GM21723 (cell line): Measurements from ENCODE around the gene BCLAF1.
"Not testable (repeated sequence)": the region's sequence is repeated elsewhere in the genome, so short reads cannot be mapped to it uniquely, and the experiment has no call there.

Source experiments
- ATAC-seq: cut with Tn5 transposase; IDR thresholded peaks from one replicate; pipeline ENCODE4 v1.9.1; 2021; ENCODE audit warnings: mild to moderate bottlenecking, moderate library complexity; ENCODE audit not compliant: unreplicated experiment

Gene BCLAF1

DNA sequence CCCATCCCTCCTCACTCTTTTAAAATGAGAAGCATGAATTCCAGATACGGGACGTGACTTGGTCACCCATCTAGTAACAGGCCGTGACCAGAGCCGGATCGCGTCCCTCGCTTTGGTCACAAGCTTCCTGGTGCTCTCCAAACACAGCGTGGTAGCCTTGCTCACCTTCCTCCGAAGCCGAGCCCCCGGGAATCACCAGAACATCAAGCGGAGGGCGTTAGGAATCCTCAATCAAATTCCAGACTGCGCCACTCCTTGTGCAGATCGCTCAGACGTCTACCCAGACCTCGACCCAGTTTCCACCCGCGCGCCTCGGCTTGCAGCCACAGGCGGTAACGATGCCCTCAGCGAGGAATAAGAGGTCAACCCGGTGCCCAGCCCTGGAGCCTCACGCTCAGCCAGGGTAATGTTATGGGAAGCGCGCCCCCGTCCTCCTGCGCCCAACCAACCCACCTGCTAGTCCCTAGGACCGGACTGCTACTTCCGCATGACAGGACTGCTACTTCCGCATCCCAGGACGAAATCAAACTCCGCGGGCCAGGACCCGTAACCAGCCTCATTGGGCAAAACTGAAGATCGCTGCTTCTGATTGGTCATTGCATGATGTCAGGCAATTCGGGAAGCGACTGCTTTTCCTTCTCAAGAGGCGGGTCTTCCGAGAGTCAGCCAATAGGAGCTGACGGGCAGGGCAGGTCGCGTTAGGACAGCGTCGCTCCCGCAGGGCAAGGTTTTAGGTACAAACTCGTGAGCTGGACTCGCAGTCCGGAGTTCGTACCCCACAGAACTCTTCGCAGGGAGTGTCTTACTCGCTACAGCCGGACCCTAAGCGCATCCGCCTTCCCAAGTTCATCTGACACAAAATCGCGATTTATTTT, 39.6 kb downstream of the BCLAF1 start, which contains the start of gene MTFR2:
TSS of gene MTFR2 (minus strand) at position 501 of the 875 bp plus-strand sequence. CDS start 1,212 bp downstream, outside the sequence.
- ATAC-seq, result peak; percentile 96

- no peak for ATAC-seq
Measured at GRCh38 chr6:136249336-136249735, 40.3 kb downstream of the BCLAF1 start.

DNA sequence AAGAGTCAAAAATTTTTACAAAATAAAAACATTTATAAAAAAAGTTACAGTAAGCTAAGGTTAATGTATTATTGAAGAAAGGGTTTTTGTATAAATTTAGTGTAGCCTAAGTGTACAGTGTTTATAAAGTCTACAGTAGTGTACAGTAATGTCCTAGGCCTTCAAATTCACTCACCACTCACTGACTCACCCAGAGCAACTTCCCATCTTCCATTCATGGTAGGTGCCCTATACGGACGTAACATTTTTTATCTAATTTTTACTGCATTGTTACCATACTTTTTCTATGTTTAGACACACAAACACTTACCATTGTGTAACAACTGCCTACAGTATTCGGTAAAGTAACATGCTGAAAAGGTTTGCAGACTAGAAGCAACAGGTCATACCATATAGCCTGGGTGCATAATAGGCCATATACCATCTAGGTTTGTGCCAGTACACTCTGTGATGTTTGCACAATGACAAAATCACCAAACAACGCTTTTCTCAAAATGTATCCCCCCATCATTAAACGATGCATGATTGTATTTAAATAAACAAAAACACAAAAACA, 45.5 kb downstream of the BCLAF1 start:
- no peak for ATAC-seq

DNA sequence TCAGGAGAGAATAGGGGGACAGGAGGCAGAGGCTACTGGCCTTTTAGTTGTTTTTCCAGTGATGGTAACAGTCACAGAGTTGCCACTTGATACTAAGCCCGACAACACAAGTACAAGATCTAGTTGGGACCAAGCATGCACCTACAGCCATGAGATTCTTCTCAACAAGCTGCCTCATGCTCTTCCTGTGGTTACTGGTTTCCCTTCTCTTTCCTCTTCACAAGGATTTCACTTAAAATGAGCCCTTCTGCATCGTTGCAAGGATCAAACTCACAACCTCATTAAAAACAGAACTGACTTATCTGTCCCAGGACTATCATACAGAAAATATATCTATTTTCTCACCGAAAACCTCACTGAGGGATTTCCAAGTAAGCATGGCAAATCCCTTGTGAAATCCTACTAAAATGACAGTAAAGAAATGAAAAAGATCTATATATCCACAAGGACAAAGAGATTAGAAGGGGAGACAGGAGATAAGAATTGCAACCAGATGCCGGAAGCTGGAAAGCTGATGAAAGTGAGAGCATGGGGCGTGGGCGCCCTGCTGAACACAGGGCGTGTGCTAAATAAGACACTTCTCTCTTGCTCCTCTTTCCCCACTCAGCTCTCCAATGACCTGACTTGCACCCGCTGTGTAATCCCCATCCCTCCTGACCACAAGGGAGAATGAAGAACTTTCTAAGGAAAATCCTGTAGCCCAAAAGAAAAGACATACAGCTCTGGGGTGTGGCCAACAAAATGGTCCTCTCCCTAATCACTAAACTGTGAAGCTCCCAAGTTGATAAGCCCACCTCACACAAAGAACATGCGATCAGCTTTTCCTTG, 53.0 kb downstream of the BCLAF1 start:
- ATAC-seq, result no peak

- ATAC-seq, result no peak
Measured at GRCh38 chr6:136235233-136235564, 54.4 kb downstream of the BCLAF1 start.

GRCh38 chr6:136232701-136233100, 56.9 kb downstream of the BCLAF1 start:
- no peak for ATAC-seq

GRCh38 chr6:136230219-136230853, 59.3 kb downstream of the BCLAF1 start:
- ATAC-seq, result no peak

DNA sequence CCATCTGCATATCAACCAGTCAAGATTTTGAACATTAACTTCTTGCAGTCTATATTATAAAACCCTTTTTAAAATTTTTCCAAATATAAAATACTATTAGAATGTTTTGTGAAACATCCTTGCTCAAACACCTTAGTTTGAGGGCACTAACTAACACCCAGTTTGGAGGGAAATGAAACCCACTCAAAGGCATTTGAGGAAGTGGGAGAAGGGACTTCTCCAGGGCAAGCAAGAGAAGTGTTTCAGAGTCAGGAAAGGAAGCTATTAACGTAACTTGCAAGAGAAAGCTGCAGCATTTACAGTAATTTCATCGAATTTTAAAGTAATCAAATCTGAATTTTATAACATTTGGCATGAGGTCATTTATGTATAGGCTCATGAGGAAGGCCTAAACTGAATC, 60.8 kb downstream of the BCLAF1 start:
- ATAC-seq, result no peak

- peak; percentile 20 for ATAC-seq
Measured at GRCh38 chr6:136226674-136227377, 62.8 kb downstream of the BCLAF1 start.

DNA sequence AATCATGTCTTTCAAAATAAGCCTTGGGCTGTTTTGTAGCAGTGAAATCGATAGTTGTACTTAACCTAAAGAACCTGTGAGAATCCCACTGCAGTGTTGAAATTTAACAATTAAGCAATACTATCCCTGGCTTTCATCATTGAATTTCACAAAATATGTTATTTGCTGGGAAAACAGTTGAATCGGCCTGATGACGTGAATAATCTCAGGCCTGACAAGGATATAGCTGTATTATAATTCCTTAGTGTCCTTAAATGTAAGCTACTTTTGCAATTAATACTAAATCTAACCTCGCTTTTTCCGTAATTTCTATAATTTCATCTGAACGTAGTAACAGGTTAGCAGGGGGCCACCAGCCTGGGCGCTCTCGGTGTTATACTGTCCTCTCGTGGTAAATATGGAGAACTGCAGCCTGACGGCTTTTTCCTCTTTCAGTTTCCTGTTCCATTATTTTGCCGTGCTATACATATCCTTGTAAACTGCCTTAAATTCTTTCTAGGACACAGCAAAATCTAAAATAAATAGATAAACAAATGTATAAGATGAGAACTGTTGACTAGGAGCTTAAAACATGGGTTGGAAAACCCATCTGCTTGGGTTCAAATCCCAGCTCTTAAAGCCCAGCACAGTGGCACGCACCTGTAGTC, 63.5 kb downstream of the BCLAF1 start:
- ATAC-seq, result peak; percentile 80

GRCh38 chr6:136225496-136225895, 64.2 kb downstream of the BCLAF1 start:
- no peak for ATAC-seq

DNA sequence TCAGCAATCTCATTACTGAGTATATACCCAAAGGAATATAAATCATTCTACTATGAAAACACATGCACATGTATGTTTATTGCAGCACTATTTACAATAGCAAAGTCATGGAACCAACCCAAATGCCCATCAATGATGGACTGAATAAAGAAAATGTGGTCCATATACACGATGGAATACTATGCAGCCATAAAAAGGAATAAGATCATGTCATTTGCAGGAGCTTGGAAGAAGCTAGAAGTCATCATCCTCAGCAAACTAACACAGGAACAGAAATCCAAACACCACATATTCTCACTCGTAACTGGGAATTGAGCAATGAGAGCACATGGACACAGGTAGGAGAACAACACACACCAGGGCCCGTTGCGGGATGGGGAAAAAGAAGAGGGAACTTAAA, 64.7 kb downstream of the BCLAF1 start:
- ATAC-seq, result not testable (repeated sequence)

DNA sequence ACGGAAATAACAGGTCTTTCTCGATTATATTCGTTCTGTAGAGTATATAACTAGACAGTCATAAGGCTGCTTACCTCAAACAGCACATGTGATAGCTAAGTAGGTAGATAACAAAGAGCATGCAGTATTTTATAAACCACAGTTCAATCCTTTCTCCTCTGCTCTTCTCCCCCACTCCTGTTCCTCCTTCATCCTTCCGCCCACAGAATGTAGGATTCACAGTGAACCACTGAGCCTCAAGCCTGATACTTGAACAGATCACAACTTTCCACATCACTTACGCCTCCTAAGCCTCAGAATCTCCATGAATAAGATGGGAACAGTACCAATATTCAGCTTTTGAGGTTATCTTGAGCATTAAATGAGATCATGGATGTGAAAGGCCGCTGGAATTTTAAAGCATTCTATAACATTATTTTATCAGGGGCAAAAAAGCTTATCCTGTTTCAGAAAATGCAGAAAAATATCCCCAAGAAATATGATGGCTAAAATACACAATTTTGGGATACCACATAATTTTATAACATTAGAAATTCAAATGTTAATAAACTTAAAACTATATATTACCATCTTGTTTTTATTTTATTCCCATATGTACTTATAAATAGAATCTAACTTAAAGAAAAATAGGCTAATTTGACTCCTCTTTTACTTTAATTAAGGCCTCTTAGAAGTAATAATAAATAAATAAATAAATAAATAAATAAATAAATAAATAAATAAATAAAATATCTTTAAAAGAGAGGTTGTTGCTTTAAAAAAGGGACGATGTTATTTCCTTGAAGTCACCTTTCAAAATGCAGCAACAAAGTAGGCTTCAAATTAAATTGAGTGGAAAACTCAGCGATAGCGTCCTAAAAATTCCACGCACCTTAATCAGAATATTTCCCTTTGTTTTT, 72.9 kb downstream of the BCLAF1 start:
- ATAC-seq, result no peak

- ATAC-seq, result no peak
Measured at GRCh38 chr6:136213853-136214252, 75.8 kb downstream of the BCLAF1 start.

DNA sequence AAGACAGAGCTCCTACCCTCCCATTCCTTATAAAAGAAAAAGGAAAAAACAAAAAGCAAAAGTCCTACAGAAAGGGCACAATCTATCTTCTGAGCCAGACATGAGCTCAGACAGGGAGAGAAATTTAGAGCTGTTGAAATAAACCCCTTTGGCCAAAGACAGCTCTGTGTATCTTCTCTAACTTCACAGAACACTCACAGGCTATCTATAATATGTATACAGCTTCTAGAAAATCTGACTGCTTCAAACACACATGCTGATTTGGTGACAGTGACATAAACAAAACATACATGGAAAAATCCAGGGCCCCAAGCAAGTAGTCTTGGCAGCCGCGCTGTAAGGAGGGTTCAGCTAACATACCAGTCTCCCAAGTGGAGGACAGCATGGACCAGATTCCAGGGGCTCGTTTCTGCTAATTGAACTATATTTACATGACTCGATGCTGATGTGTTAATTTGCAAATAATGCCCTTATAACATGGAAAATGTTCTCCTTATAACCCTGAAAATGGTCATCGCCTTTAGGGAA, 76.6 kb downstream of the BCLAF1 start:
- ATAC-seq, result no peak

- ATAC-seq, result no peak
Measured at GRCh38 chr6:136212608-136213007, 77.0 kb downstream of the BCLAF1 start.

DNA sequence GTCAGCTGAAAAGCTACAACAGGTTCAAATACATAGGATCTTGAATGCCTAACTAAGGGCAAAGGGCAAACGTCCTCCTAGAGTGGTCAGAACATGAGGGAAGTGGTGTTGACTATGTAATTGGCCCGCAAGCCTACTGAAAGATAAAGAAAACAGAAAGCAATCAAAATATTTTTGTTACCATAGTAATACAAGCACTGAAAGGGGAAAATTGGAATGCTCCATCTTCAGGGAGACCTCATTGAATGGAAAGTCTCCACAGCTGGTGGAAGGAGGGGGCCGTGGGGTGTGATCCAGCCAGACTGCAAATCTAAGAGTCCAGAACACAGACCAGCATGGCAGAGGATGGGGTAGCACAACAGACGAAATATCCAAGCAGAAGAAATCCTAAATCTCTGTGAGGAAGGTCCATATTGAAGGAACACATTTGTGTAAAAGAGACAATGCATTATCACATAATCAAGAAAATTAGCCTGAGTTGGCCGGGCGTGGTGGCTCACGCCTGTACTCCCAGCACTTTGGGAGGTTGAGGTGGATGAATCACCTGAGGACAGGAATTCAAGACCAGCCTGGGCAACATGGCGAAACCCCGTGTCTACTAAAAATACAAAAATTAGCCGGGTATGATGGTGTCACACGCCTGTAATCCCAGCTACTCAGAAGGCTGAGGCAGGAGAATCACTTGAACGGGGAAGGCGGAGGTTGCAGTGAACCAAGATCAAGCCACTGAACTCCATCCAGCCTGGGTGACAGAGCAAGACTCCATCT, 79.1 kb downstream of the BCLAF1 start:
- no peak for ATAC-seq

- no peak for ATAC-seq
Measured at GRCh38 chr6:136209496-136209895, 80.2 kb downstream of the BCLAF1 start.
